GM13976 (cell line): ENCODE measurements around the gene DPP6.

Experiments used
- DNase-seq: peaks from one replicate; pipeline ENCODE4 v3.0.0; 2012; ENCODE audit warnings: low spot score
- CTCF ChIP-seq: IDR thresholded peaks from 2 replicates; pipeline ENCODE4 v1.5.1; 2012; ENCODE audit warnings: borderline replicate concordance, mild to moderate bottlenecking; ENCODE audit not compliant: insufficient read depth; ENCODE audit errors: extremely low read depth, missing control alignments, control extremely low read depth
- in situ Hi-C: fragments of 300-500 bp; cut with MboI; formaldehyde crosslinking; loops from one replicate; pipeline ENCODE4 v1.12.0; 2022; ENCODE audit warnings: low sequenced_read_pairs, mixed read lengths, inconsistent platforms; ENCODE audit not compliant: unreplicated experiment

Gene DPP6

GRCh38 chr7:154440058-154440457 is 387.9 kb downstream of the DPP6 start:
- no peak for TF ChIP-seq CTCF
- in situ Hi-C loops, result no loop called here
- DNase-seq, result no peak

GRCh38 chr7:154440651-154441050 is 388.5 kb downstream of the DPP6 start:
- no peak for DNase-seq
- in situ Hi-C loops, result no loop called here
- TF ChIP-seq CTCF, result no peak

GRCh38 chr7:154441811-154442210 is 389.6 kb downstream of the DPP6 start:
- TF ChIP-seq CTCF, result no peak
- in situ Hi-C loops, result no loop called here
- DNase-seq, result no peak

GRCh38 chr7:154442939-154443338 is 390.7 kb downstream of the DPP6 start:
- in situ Hi-C loops, result no loop called here

GRCh38 chr7:154450451-154450850 is 398.3 kb downstream of the DPP6 start:
- in situ Hi-C loops, result no loop called here
- DNase-seq, result no peak
- TF ChIP-seq CTCF, result no peak

More at GRCh38 chr7:154442939-154443338, 390.7 kb downstream of the DPP6 start:
- DNase-seq, result no peak
- no peak for TF ChIP-seq CTCF

- no peak for DNase-seq
- no peak for TF ChIP-seq CTCF
- in situ Hi-C loops, result no loop called here
Observed at GRCh38 chr7:154451480-154452457, 399.6 kb downstream of the DPP6 start.

GRCh38 chr7:154463794-154464193 is 411.6 kb downstream of the DPP6 start:
- in situ Hi-C loops, result no loop called here
- no peak for TF ChIP-seq CTCF
- no peak for DNase-seq
